PC-3 (cell line): ENCODE data around the gene RAX. TPM values are rescaled to one million over a fixed set of nuclear protein-coding genes. Genes with fewer than 3 reads are reported as not detected.

ENCODE experiments used
- ATAC-seq: fragments of 200-7000 bp; cut with Tn5 transposase; 2 replicates; pipeline ENCODE4 v1.9.1; 2020; ENCODE audit warnings: mild to moderate bottlenecking, moderate library complexity
- BruUV-seq: library from RNA; stranded (reverse); fragments of 400-500 nt; replicated peaks from 2 replicates; lab custom pipeline; 2021; lab: Mats Ljungman, UMichigan
- CTCF ChIA-PET: fragments of 300-600 bp; sonication (Branson Sonifier 250); formaldehyde crosslinking; loops from one replicate; lab custom pipeline; 2022; ENCODE audit warnings: antibody characterized with exemption; lab: Charles Lee
- POLR2A ChIA-PET: fragments of 300-600 bp; sonication (Branson Sonifier 250); formaldehyde crosslinking; loops from one replicate; lab custom pipeline; 2022; ENCODE audit warnings: antibody characterized with exemption; ENCODE audit not compliant: unreplicated experiment; lab: Charles Lee
- DNase-seq: peaks from one replicate; pipeline ENCODE4 v3.0.0-alpha.2; 2015
- H2AFZ ChIP-seq: fragments of 300-600 bp; sonication (generic); 2 replicates; pipeline ENCODE4 v1.6.0; 2016; ENCODE audit warnings: antibody characterized with exemption, low read length
- H3F3A ChIP-seq: fragments of 300-600 bp; sonication (generic); one replicate; pipeline ENCODE4 v1.6.0; 2017; ENCODE audit warnings: antibody characterized with exemption, low read length, control low read depth, mild to moderate bottlenecking; ENCODE audit not compliant: unreplicated experiment
- H3K27ac ChIP-seq: fragments of 300-600 bp; sonication (generic); 2 replicates; pipeline ENCODE4 v1.5.1; 2016; ENCODE audit warnings: mild to moderate bottlenecking, low read length
- H3K27me3 ChIP-seq: fragments of 300-600 bp; sonication (generic); 2 replicates; pipeline ENCODE4 v1.6.1; 2016; ENCODE audit warnings: low read length, mixed read lengths
- H3K36me3 ChIP-seq: fragments of 300-600 bp; sonication (generic); 2 replicates; pipeline ENCODE4 v1.6.1; 2016; ENCODE audit warnings: low read depth, mixed run types, low read length, mixed read lengths
- H3K4me1 ChIP-seq: fragments of 300-600 bp; sonication (generic); 2 replicates; pipeline ENCODE4 v1.5.1; 2016; ENCODE audit warnings: low read length; ENCODE audit not compliant: insufficient read depth
- H3K4me2 ChIP-seq: fragments of 300-600 bp; sonication (generic); 2 replicates; pipeline ENCODE4 v1.6.0; 2016; ENCODE audit warnings: low read length
- H3K4me3 ChIP-seq: fragments of 300-600 bp; sonication (generic); 2 replicates; pipeline ENCODE4 v1.5.1; 2016; ENCODE audit warnings: mild to moderate bottlenecking, low read length, mixed read lengths
- H3K79me2 ChIP-seq: fragments of 300-600 bp; sonication (generic); 2 replicates; pipeline ENCODE4 v1.6.1; 2017; ENCODE audit warnings: low read length, mixed read lengths
- H3K9ac ChIP-seq: fragments of 300-600 bp; sonication (generic); 2 replicates; pipeline ENCODE4 v1.6.0; 2016; ENCODE audit warnings: mild to moderate bottlenecking, low read length
- H3K9me2 ChIP-seq: fragments of 300-600 bp; sonication (generic); replicated peaks from 2 replicates; pipeline ENCODE4 v1.6.1; 2016; ENCODE audit warnings: mixed run types, low read length, mixed read lengths
- H3K9me3 ChIP-seq: fragments of 300-600 bp; sonication (generic); 2 replicates; pipeline ENCODE4 v1.6.1; 2016; ENCODE audit warnings: low read length, mixed read lengths
- H4K20me1 ChIP-seq: fragments of 300-600 bp; sonication (generic); 2 replicates; pipeline ENCODE4 v1.6.1; 2016; ENCODE audit warnings: low read length, mixed read lengths
- EZH2 ChIP-seq: fragments of 300-600 bp; sonication (generic); IDR thresholded peaks from one replicate; pipeline ENCODE4 v1.6.1; 2017; ENCODE audit warnings: antibody characterized with exemption, mild to moderate bottlenecking, low read length; ENCODE audit not compliant: unreplicated experiment
- EZH2phosphoT487 ChIP-seq: fragments of 300-600 bp; sonication (generic); IDR thresholded peaks from 2 replicates; pipeline ENCODE4 v1.6.1; 2018; ENCODE audit warnings: mild to moderate bottlenecking, antibody characterized with exemption, low read length, borderline replicate concordance
- intact Hi-C: fragments of 100-400 bp; cut with micrococcal nuclease; formaldehyde crosslinking; loops from 2 replicates; pipeline ENCODE4 v1.9.0; 2023
- total RNA-seq: library from RNA; depleted of rRNA; stranded (reverse); fragments of >200 nt; gene quantifications from 2 replicates; pipeline ENCODE4 v1.2.3, GENCODE V29; 2014
- TF ChIP-seq, protein P1 (sequence below): fragments of 300-600 bp; sonication (generic); conservative IDR thresholded peaks from 2 replicates; pipeline ENCODE4 v1.5.1; 2017; ENCODE audit warnings: antibody characterized with exemption, low read depth, mild to moderate bottlenecking, low read length

Gene RAX
- total RNA-seq, 1 experiment from 2014 or later: not detected

- Histone ChIP-seq H3K27ac (no peak overlapping the region), H3K4me2 (no peak overlapping the region), H3K27me3 (peaks cover 9% of the 10 kb centered on the region; the same call in 1 of the 2 replicates), H3K79me2 (no peaks in the 10 kb centered on the region), H4K20me1 (no peaks in the 10 kb centered on the region), H3K9ac (no peak overlapping the region), H3K4me3 (no peak overlapping the region), H2AFZ (no peak overlapping the region), H3F3A (no peaks in the 10 kb centered on the region), H3K9me2 (no peaks in the 10 kb centered on the region), H3K9me3 (no peaks in the 10 kb centered on the region), H3K4me1 (no peaks in the 10 kb centered on the region), H3K36me3 (no peaks in the 10 kb centered on the region)
- intact Hi-C loops: loop anchor here (10.0 kb wide), 1 partner anchor 475 kb away; no protein-coding TSS in a partner anchor
- ATAC-seq (no peak), DNase-seq (no peak)
- TF ChIP-seq EZH2 (no peak), EZH2phosphoT487 (no peak)
- TF ChIP-seq, protein P1, sequence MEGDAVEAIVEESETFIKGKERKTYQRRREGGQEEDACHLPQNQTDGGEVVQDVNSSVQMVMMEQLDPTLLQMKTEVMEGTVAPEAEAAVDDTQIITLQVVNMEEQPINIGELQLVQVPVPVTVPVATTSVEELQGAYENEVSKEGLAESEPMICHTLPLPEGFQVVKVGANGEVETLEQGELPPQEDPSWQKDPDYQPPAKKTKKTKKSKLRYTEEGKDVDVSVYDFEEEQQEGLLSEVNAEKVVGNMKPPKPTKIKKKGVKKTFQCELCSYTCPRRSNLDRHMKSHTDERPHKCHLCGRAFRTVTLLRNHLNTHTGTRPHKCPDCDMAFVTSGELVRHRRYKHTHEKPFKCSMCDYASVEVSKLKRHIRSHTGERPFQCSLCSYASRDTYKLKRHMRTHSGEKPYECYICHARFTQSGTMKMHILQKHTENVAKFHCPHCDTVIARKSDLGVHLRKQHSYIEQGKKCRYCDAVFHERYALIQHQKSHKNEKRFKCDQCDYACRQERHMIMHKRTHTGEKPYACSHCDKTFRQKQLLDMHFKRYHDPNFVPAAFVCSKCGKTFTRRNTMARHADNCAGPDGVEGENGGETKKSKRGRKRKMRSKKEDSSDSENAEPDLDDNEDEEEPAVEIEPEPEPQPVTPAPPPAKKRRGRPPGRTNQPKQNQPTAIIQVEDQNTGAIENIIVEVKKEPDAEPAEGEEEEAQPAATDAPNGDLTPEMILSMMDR: no peak
- no TSS peak for BruUV-seq
- POLR2A ChIA-PET: no interaction called here
- CTCF ChIA-PET: no interaction called here
These were observed 33.6 kb downstream of the RAX start for GRCh38 chr18:59239642-59240041.

DNA sequence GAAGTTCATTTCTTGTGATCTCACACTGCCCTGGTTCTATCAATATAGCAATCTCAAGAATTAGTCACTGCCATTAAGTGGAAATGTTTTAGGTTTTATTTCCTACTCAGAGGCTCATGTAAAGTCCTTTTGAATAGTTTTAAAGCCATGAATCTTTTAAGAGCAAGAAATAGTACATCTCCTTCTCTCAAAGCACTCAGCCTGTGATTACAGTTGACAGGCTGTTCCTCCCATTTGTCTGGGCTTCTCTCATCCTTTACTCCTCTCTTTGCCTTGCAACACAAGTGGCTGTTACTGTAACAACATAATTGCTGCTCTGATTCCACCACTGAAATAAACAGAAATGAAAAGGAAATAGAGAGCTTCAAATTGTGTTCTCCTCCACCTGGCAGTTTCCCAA is 34.9 kb downstream of the RAX start:
- H3K79me2 ChIP-seq: no peaks in the 10 kb centered on the region
- POLR2A ChIA-PET: no interaction called here
- ATAC-seq (no peak), DNase-seq (no peak)
- intact Hi-C loops: no loop called here
- no peak overlapping the region for H2AFZ ChIP-seq
- no peaks in the 10 kb centered on the region for H3K27me3 ChIP-seq
- no peaks in the 10 kb centered on the region for H3K4me1 ChIP-seq
- no peak overlapping the region for H3K27ac ChIP-seq
- H3K36me3 ChIP-seq: no peaks in the 10 kb centered on the region
- no TSS peak for BruUV-seq
- no peak overlapping the region for H3K4me3 ChIP-seq
- no peaks in the 10 kb centered on the region for H3K9me3 ChIP-seq
- H3K9me2 ChIP-seq: no peaks in the 10 kb centered on the region
- no peak overlapping the region for H3K9ac ChIP-seq
- no peaks in the 10 kb centered on the region for H3F3A ChIP-seq
- CTCF ChIA-PET: no interaction called here
- TF ChIP-seq EZH2phosphoT487: no peak
- no peak for TF ChIP-seq EZH2
- TF ChIP-seq, protein P1: no peak
- no peaks in the 10 kb centered on the region for H4K20me1 ChIP-seq
- H3K4me2 ChIP-seq: no peak overlapping the region

DNA sequence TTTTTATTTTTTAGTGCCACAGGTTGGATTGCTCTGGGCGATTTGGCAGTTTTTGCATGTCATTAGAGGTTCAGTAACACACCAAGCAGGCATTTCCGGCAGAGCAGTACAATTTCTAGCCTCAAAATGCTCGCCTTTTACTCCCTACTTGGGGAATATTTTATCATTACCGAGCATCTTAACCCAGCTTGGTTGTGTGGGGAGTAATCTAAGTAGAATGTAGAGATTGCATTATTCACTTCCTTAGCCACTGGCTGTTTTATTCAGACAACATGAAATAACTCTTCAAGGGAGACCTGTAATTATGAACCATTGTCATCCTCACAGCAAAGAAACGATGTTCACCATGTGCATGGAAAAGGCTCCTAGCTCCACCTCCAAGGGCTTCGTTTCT is 40.2 kb downstream of the RAX start:
- no TSS peak for BruUV-seq
- Histone ChIP-seq H3K4me3 (no peak overlapping the region), H3F3A (no peaks in the 10 kb centered on the region), H3K27ac (no peak overlapping the region), H3K36me3 (no peaks in the 10 kb centered on the region), H3K27me3 (0 out of 2 replicates have a peak, but pooled peaks cover 3% of the 10 kb centered on the region), H3K4me1 (peaks cover 19% of the 10 kb centered on the region), H3K79me2 (no peaks in the 10 kb centered on the region), H3K4me2 (no peak overlapping the region), H3K9ac (no peak overlapping the region), H3K9me3 (no peaks in the 10 kb centered on the region), H4K20me1 (no peaks in the 10 kb centered on the region), H2AFZ (no peak overlapping the region), H3K9me2 (no peaks in the 10 kb centered on the region)
- CTCF ChIA-PET: no interaction called here
- peak; percentile 42 for DNase-seq
- POLR2A ChIA-PET: no interaction called here
- intact Hi-C loops: no loop called here
- TF ChIP-seq EZH2phosphoT487: no peak
- TF ChIP-seq EZH2: no peak
- TF ChIP-seq, protein P1: no peak
- ATAC-seq: no peak
